ENCODE measurements around the gene YOD1.
A peak's percentile ranks its signal among the peaks of the same experiment; 100 is the strongest.

The YOD1 gene

DNA sequence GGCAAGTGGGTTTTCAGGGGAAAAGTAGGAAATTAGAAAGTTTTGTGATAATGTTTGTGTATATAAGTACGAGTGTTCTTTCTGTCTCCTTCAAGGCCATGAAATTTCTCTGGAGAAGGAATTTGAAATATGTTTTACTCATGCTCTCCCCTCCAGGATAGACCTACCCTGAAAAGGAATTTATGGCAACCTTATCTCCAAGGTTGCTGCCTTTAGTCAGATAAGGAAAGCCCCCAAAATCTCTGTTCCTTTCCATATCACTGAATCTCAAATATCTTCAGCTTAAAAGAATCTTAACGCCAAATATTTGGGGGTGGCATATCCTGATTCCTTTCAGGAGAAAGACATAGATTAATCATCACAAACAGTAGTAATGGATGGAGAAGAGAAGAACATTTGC, 37.2 kb upstream of the YOD1 start:
- H3K27ac ChIP-seq, result no peak overlapping the region
- no peak for TF ChIP-seq CTCF (conservative IDR thresholded peaks at IDR 0.05)

- no peak for TF ChIP-seq CTCF (conservative IDR thresholded peaks at IDR 0.05)
- no peak overlapping the region for H3K27ac ChIP-seq
These were observed 34.9 kb upstream of the YOD1 start for GRCh38 chr1:207085887-207086286.

GRCh38 chr1:207084701-207085180, 33.7 kb upstream of the YOD1 start:
- no peak overlapping the region for H3K27ac ChIP-seq

DNA sequence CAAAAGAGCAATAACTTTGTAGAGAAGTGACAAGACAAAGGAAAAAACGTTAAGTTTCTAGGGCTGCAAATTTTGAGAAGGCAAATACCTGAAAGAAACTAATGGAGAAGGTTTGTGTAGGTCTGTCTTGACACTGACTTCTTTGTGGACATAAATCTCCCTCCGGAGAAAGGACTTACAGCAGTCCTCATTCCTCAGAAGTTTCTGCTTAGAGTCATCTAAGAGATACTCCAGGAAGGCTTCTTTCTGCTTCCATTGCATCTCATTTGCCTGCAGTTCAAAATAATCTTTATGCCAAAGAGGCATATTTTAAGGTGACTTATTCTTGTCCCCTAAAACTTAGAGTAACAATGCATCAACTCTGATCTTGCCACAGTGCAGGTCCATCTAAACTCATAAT, 33.2 kb upstream of the YOD1 start:
- no peak for TF ChIP-seq CTCF (conservative IDR thresholded peaks at IDR 0.05)
- no peak overlapping the region for H3K27ac ChIP-seq

More at GRCh38 chr1:207084701-207085180, 33.7 kb upstream of the YOD1 start:
- TF ChIP-seq CTCF (conservative IDR thresholded peaks at IDR 0.05), result peak; percentile 81

- H3K27ac ChIP-seq, result no peak overlapping the region
- no peak for TF ChIP-seq CTCF (conservative IDR thresholded peaks at IDR 0.05)
These were observed 30.8 kb upstream of the YOD1 start for GRCh38 chr1:207081806-207082205.

GRCh38 chr1:207081088-207081487, 30.1 kb upstream of the YOD1 start:
- no peak overlapping the region for H3K27ac ChIP-seq
- no peak for TF ChIP-seq CTCF (conservative IDR thresholded peaks at IDR 0.05)

GRCh38 chr1:207079706-207080241, 28.8 kb upstream of the YOD1 start:
- no peak for TF ChIP-seq CTCF (conservative IDR thresholded peaks at IDR 0.05)
- no peak overlapping the region for H3K27ac ChIP-seq
